Heart left ventricle (tissue), 16 donors: ENCODE data around the gene TTC3. TPM values are rescaled to one million over a fixed set of nuclear protein-coding genes. Genes with fewer than 3 reads are reported as not detected.

Source experiments
- ATAC-seq, 4 donors: fragments of 200-7000 bp; cut with Tn5 transposase; one replicate each; pipeline ENCODE4 v1.9.1; 2020 to 2022; ENCODE audit warnings: moderate library complexity in 4 of 4, mild to moderate bottlenecking in 3 of 4, moderate number of reproducible peaks in 1 of 4
- DNase-seq, 5 donors: peaks; one replicate each; pipeline ENCODE4 v3.0.0-alpha.2; 2020
- H3K27ac ChIP-seq, 12 donors: fragments of 200-600 bp; sonication (generic) in 4 of 12; one replicate each; pipeline versions ENCODE4 v1.5.0 to v1.8.0; 2016 to 2022; ENCODE audit warnings: mild to moderate bottlenecking in 2 of 12
- H3K27me3 ChIP-seq, 9 donors: fragments of 200-600 bp; sonication (generic) in 2 of 9; one replicate each; pipeline versions ENCODE4 v1.5.1 to v1.8.0; 2016 to 2022; ENCODE audit warnings: mild to moderate bottlenecking in 3 of 9
- H3K36me3 ChIP-seq, 9 donors: fragments of 200-600 bp; sonication (generic) in 2 of 9; one replicate each; pipeline versions ENCODE4 v1.5.0 to v1.8.0; 2018 to 2022; ENCODE audit warnings: mild to moderate bottlenecking in 2 of 9
- H3K4me1 ChIP-seq, 12 donors: fragments of 200-600 bp; sonication (generic) in 4 of 12; one replicate each; pipeline versions ENCODE4 v1.5.0 to v1.8.0; 2016 to 2022; ENCODE audit warnings: mild to moderate bottlenecking in 3 of 12
- H3K4me3 ChIP-seq, 12 donors: fragments of 200-600 bp; sonication (generic) in 4 of 12; one replicate each; pipeline versions ENCODE4 v1.5.0 to v1.8.0; 2017 to 2022; ENCODE audit warnings: mild to moderate bottlenecking in 9 of 12, moderate library complexity in 4 of 12
- H3K9me3 ChIP-seq, 12 donors: fragments of 200-600 bp; sonication (generic) in 4 of 12; one replicate each; pipeline versions ENCODE4 v1.5.0 to v1.8.0; 2016 to 2022; ENCODE audit warnings: mild to moderate bottlenecking in 1 of 12
- CTCF ChIP-seq, 12 donors: fragments of 200-600 bp; sonication (generic) in 4 of 12; IDR thresholded peaks; one replicate each; pipeline versions ENCODE4 v1.5.0 to v1.8.0; 2018 to 2022; ENCODE audit warnings: antibody characterized with exemption in 12 of 12, mild to moderate bottlenecking in 5 of 12
- POLR2A ChIP-seq, 2 donors: fragments of 450-650 bp; IDR thresholded peaks; one replicate each; pipeline ENCODE4 v1.6.1; 2017; ENCODE audit warnings: antibody characterized with exemption in 2 of 2, mild to moderate bottlenecking in 2 of 2, moderate library complexity in 2 of 2
- WGBS, 4 donors: extraction: QIAGEN DNeasy Blood & Tissue Kit in 2 of 4; methylation state at CpG; one replicate each; pipeline versions ENCODE4 v1.1.5 to v1.1.7; 2013 to 2018; 5-methylcytosine and 5-hydroxymethylcytosine counted together
- intact Hi-C, 10 donors: fragments of 100-400 bp; cut with DNase I; formaldehyde crosslinking; loops; one replicate each; pipeline versions ENCODE4 v1.11.1 to v1.14.2; 2022
- polyA plus RNA-seq, 2 donors: library from polyadenylated mRNA; stranded (reverse); fragments of 200-250 nt; gene quantifications; one replicate each; pipeline ENCODE4 v1.2.3, GENCODE V29; 2013
- total RNA-seq, 9 donors: library from RNA; depleted of rRNA in 2 of 9; stranded (reverse); fragments of >200 nt in 2 of 9; fragmentation: NEBNext Ultra II Directional in 3 of 9; extraction: Animal tissue kit (Norgen Biotek cat#: 25700) in 3 of 9; gene quantifications; one replicate each; pipeline versions ENCODE4 v1.1.0 to v1.2.4, GENCODE V29; 2016 to 2023
- donor health status: ischemic (EF 13 %, LVEDD 7.1; RV severe dilation, severe dysfunction).
- donor health status: healthy with polysubstance abuse.
- donor health status: DM: no; HTN: yes; CAD: no.
- donor health status: DM: no; HTN: no; CAD: no.
- donor health status: ischemic (EF 25% LVEDD 6.9; RV normal size, moderate dysfunction).
- donor health status: ischemic (EF 25% LVEDD 5.7; RV mildly dilated, moderate dysfunction).
- donor health status: healthy.
- donor health status: DM: yes; HTN: yes; CAD: no.
- donor health status: ischemic (EF 35%, LVEDD 5.7; RV mildly dilated, moderate dysfunction).
- donor health status: nonischemic (EF 11% LVEDD 7.7; RV severe dilation, severe dysfunction).
- donor health status: DM: yes; HTN: yes; CAD: no.
- donor health status: PGD.
- donor health status: ischemic (EF 29% LVEDD 5.4; RV normal size, mild dysfunction).
- donor health status: nonischemic (EF 23%, LVEDD 6.1; RV moderate dilation, normal function).

TTC3 gene
- total and polyA plus RNA-seq, 11 donors, result 15.2 to 72.1 (median 44.5) TPM

GRCh38 chr21:37061926-37062592, 11.0 kb upstream of the TTC3 start:
- WGBS, 4 donors, result 64 to 74% (median 69%) methylated on average over 7 of the region's 7 CpGs
- H3K36me3 ChIP-seq, result peaks cover 0 to 25% (median 18%) of the 10 kb centered on the region in 9 donors
- intact Hi-C loops, result no loop called here
- peaks cover 0 to 7% (median 0%) of the 10 kb centered on the region in 12 donors for H3K4me1 ChIP-seq
- H3K9me3 ChIP-seq, result peaks cover 0 to 3% (median 0%) of the 10 kb centered on the region in 12 donors
- no peak overlapping the region for H3K4me3 ChIP-seq
- no peak overlapping the region for H3K27ac ChIP-seq
- no peak for ATAC-seq
- H3K27me3 ChIP-seq, result no peaks in the 10 kb centered on the region
- no peak for DNase-seq
- TF ChIP-seq POLR2A (IDR thresholded peaks at IDR 0.05) (no peak), CTCF (IDR thresholded peaks at IDR 0.05) (no peak)

- TF ChIP-seq POLR2A (IDR thresholded peaks at IDR 0.05), result no peak
- TF ChIP-seq CTCF (IDR thresholded peaks at IDR 0.05), result no peak
- no peak for ATAC-seq
- H3K4me1 ChIP-seq, result peaks cover 0 to 7% (median 0%) of the 10 kb centered on the region in 12 donors
- H3K9me3 ChIP-seq, result no peaks in the 10 kb centered on the region
- H3K27me3 ChIP-seq, result no peaks in the 10 kb centered on the region
- DNase-seq, result no peak
- intact Hi-C loops, result no loop called here
- peaks cover 0 to 30% (median 23%) of the 10 kb centered on the region in 9 donors for H3K36me3 ChIP-seq
- H3K4me3 ChIP-seq, result no peak overlapping the region
- no peak overlapping the region for H3K27ac ChIP-seq
- WGBS, 4 donors, result 87 to 89% (median 89%) methylated on average over 6 of the region's 6 CpGs
Observed at GRCh38 chr21:37062593-37062935, 10.5 kb upstream of the TTC3 start.

GRCh38 chr21:37063433-37063832, 9.6 kb upstream of the TTC3 start:
- ATAC-seq, result no peak
- no peaks in the 10 kb centered on the region for H3K27me3 ChIP-seq
- no peak for DNase-seq
- intact Hi-C loops, result no loop called here
- peaks cover 0 to 7% (median 0%) of the 10 kb centered on the region in 12 donors for H3K4me1 ChIP-seq
- TF ChIP-seq CTCF (IDR thresholded peaks at IDR 0.05) (no peak), POLR2A (IDR thresholded peaks at IDR 0.05) (no peak)
- H3K4me3 ChIP-seq, result no peak overlapping the region
- peaks cover 0 to 4% (median 0%) of the 10 kb centered on the region in 12 donors for H3K9me3 ChIP-seq
- WGBS, 4 donors, result 74 to 86% (median 83%) methylated on average over 1 of the region's 1 CpG
- H3K36me3 ChIP-seq, result peaks cover 0 to 38% (median 31%) of the 10 kb centered on the region in 9 donors
- H3K27ac ChIP-seq, result no peak overlapping the region

- H3K36me3 ChIP-seq, result peaks cover 0 to 50% (median 37%) of the 10 kb centered on the region in 9 donors
- no peaks in the 10 kb centered on the region for H3K27me3 ChIP-seq
- peaks cover 0 to 7% (median 0%) of the 10 kb centered on the region in 12 donors for H3K4me1 ChIP-seq
- H3K9me3 ChIP-seq, result peaks cover 0 to 10% (median 0%) of the 10 kb centered on the region in 12 donors
- H3K4me3 ChIP-seq, result no peak overlapping the region
- ATAC-seq (no peak), DNase-seq (no peak)
- H3K27ac ChIP-seq, result no peak overlapping the region
- intact Hi-C loops, result no loop called here
- TF ChIP-seq POLR2A (IDR thresholded peaks at IDR 0.05) (no peak), CTCF (IDR thresholded peaks at IDR 0.05) (no peak)
Observed at GRCh38 chr21:37064841-37065240, 8.2 kb upstream of the TTC3 start.
